Islet precursor cell (in vitro differentiated cells): ENCODE measurements around the gene HECTD4.
A peak's percentile ranks its signal among the peaks of the same experiment; 100 is the strongest.
"Not testable (repeated sequence)": the region's sequence is repeated elsewhere in the genome, so short reads cannot be mapped to it uniquely, and the experiment has no call there.

Experiments used
- DNase-seq: peaks from one replicate; pipeline ENCODE4 v3.0.0-alpha.2; 2018

HECTD4 gene

DNA sequence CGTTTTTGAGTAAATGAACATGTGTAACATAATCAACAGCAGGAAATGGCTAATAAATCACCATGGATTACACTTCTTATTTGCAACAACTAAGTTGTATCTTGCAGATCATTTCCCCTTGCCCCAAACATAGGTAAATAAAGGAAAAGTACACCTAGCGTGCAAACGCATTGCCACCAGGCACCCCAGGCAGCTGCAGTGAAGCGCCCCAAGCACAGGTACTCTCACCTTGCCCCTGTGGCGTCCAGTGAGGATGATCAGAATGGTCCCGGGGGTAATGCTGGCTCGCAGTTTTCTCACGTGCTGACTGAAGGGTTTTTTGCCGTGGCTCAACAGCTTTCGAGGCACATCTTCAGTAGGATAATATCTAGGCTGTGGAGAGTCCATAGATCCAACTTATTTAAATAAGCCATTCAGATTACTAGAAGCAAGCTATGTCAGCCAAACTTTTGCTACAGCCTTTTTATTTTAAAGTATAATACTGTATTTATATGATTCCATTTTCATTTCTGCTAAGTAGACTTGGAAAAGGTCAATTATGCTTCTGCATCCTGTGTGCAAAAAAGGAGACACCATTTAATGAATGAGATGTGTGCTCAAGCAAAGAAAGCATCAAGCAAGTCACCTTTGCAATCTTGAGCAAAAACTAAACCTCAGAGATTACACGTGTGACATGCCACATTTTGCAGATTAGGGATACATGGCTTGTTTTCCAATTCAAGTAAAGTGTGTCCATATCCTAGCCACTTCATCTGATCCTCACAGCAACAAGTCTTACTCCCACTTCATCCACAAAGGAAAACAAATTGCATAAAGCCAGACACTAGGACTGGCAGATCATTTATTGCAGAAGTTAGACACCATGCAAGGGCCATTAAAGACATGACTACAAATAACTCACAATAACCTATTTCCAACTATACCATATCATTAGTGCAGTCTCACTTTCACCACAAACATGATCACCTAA is 24.6 kb upstream of the HECTD4 start:
- DNase-seq: no peak

DNA sequence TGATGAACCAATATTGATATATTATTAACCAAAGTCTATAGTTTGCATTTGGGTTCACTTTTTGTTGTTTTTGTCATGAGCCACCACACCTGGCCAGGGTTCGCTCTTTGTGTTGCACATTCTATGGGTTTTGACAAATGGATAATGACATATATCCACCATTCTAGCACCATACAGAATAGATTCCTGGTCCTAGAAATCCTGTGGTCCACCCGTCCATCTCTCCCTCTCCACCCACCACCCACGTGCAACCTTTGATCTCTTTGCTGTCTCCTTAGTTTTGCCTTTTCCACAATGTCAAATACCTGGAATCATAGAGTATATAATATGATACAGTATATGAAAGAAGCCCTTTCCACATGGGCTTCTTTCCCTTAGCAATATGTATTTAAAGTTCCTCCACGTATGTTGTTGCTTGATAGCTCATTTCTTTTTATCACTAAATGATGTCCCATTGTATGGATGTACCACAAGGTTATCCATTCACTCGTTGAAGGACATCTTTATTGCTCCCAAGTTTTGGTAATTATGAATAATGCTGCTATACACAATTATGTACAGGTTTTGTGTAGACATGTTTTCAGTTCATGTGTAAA is 19.8 kb upstream of the HECTD4 start:
- no peak for DNase-seq

DNA sequence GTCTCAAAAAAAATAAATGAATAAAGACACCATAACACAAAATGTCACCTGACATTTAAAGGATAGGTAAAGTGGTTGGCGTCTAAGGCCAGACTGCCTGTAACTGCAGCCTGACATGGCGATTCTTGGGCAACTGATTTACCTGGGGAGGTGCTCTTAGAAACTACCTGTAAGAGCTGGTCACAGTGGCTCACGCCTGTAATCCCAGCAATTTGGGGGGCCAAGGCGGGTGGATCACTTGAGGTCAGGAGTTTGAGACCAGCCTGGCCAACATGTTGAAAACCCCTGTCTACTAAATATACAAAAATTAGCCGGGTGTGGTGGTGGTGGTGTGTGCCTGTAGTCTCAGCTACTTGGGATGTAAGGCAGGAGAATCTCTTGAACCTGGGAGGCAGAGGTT is 18.8 kb upstream of the HECTD4 start:
- DNase-seq: no peak

GRCh38 chr12:112393328-112393727 is 11.1 kb upstream of the HECTD4 start:
- no peak for DNase-seq

- DNase-seq: not testable (repeated sequence)
Observed at GRCh38 chr12:112389922-112390654, 7.9 kb upstream of the HECTD4 start.

GRCh38 chr12:112389228-112389627 is 7.0 kb upstream of the HECTD4 start:
- DNase-seq: no peak

DNA sequence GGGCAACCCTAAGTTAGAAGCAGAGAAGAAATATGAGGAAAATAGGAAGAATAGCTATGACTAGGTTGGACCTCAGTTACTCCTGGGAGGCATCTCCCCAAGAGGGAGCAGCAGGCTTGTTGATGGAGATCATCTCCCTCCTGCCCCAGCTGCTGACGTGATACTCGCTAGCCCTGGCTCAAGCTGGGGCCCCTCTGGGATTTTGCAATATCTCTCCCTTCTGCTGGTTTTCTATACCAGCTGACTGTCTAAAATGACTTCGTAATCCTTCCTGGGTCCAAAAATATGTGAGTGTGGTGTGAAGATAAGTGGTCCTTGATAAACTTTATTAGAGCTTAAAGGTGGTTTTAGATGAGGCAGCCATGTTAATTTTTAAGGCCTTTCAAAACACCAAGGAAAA is 4.5 kb upstream of the HECTD4 start:
- DNase-seq: no peak

DNA sequence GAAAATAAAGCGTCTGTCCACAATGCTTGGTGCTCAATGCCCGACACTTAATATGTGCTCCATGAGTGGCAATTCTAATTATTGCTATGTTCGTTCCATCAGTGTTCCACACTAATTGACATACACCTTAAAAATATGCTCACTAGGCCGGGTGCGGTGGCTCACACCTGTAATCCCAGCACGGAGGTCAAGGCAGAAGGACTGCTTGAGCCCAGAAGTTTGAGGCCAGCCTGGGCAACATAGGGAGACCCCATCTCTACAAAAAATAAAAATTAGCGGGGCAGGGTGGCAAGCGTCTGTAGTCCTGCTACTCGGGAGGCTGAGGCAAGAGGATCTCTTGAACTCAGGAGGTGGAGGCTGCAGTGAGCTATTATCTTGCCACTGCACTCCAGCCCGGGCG is 635 bp upstream of the HECTD4 start:
- DNase-seq: no peak

DNA sequence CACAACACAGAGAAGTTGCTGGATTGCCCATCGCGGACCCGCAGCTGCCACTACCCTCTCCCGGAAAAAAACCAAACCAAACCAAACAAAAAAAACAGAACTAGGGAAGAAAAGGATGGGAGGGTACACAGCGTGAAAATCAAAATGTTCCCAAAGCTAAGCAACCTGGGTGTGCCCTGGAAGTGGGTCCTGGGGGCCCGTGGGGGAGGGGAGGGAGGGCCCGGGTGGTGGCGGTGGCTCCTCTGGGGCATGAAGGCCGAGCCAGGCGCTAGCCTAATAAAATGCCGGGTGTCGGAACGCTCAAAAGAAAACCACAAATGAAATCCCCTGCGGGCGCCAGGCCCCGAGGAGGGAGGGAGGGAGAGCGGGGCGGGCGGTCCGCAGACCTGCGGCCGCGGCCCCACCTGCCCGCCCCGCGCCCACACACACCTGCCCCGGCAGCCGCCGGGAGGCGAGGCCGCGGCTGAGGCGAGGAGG is 787 bp downstream of the HECTD4 start:
- peak; percentile 85 for DNase-seq

GRCh38 chr12:112380663-112381405 is 1.4 kb downstream of the HECTD4 start:
- peak; percentile 68 for DNase-seq

DNA sequence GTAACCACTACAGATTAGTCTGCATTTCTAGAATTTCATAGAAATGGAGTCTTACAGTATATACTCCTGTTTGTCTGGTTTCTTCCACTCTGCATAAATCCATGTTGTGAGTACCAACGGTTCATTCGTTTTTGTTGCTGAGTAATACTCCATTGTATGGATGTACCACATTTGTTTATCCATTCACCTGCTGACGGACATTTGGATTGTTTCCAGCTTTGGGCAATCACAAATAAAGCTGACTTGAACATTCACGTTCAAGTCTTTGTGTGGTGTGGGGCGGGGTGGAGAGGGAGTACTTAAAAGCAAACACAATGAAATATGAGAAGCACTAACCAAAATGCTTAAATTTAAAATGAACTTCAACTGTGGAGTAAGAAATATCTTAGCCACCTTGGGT is 7.1 kb downstream of the HECTD4 start:
- DNase-seq: no peak

DNA sequence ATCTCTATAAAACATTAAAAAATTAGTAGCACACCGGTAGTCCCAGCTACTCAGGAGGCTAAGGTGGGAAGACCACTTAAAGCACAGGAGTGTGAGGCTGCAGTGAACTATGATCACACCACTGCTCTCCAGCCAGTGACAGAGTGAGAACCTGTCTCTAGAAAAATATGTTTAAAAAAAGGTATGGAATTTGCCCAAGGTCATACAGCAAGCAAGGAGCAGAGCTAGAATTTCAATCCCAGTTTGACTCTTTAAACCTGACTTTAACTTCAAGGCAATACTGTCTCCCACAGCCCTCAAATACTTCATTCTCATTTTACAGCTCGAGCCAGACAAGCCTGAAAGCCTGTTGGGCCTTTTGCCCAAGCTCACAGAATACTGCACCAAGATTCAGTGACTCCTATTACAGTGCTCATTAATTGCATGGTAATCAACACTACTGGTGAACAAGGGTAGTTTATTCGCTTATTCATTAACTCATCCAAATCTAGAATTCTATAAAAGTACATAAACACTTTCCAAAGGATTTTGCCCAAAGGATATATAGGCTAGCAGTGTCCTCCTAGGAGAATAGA is 8.0 kb downstream of the HECTD4 start:
- no peak for DNase-seq

- no peak for DNase-seq
Observed at GRCh38 chr12:112370868-112371510, 11.2 kb downstream of the HECTD4 start.

GRCh38 chr12:112370199-112370598 is 12.0 kb downstream of the HECTD4 start:
- DNase-seq: no peak

GRCh38 chr12:112368856-112369255 is 13.4 kb downstream of the HECTD4 start:
- no peak for DNase-seq

DNA sequence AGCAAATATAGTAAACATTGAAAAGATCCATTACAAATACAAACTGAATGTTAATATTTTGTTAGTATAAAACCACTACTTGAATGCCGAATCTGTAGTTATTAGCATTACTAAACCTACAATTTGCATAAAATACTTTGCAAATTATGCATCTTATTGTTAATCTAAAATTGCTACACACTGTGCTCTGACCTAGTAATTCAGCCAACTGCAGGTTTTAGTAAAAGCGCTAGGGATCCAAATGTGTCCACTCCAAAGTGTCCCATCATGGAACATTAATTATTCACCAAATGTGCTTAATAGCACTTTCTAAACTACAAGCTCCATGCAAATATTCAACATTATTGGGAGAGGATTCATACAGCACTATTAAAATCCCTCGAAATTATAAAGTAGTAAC is 14.3 kb downstream of the HECTD4 start:
- no peak for DNase-seq

GRCh38 chr12:112362310-112362709 is 19.9 kb downstream of the HECTD4 start:
- DNase-seq: no peak

DNA sequence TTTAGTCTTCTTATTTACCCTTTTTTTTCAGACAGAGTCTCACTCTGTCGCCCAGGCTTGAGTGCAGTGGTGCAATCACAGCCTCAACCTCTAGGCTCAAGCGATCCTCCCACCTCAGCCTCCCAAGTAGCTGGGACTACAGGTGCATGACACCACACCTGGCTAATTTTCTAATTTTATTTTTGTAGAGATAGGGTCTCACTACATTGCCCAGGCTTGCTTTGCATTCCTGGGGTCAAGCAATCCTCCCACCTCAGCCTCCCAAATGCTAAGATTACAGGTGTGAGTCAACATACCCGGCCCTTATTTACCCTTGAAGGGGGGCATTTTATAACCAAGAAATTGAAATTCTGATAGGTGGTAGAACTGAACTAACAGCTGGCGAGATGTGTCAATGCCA is 21.0 kb downstream of the HECTD4 start:
- DNase-seq: no peak

GRCh38 chr12:112359290-112359689 is 22.9 kb downstream of the HECTD4 start:
- no peak for DNase-seq

DNA sequence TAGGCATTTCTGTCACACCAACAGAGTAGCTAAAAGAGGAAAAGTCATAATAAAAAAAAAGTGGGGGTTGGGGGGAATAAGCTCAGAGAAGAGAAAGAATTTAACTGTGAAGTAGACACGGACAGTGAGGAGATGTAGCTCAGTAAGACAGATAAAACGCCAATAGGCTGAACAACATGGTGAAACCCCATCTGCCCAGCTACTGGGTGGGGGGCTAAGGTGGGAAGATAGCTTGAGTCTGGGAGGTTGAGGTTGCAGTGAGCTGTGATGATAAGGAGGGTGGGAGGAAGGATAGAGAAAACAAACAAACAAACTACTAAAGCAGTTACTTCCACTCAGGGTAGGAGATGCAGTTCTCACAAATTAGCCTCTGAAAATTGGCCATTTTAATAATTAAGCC is 25.0 kb downstream of the HECTD4 start:
- no peak for DNase-seq

- DNase-seq: no peak
Observed at GRCh38 chr12:112354399-112354798, 27.8 kb downstream of the HECTD4 start.

GRCh38 chr12:112353393-112353792 is 28.8 kb downstream of the HECTD4 start:
- no peak for DNase-seq
